Heart right ventricle (tissue), 16 donors: ENCODE data around the gene CYTH4. TPM values are rescaled to one million over a fixed set of nuclear protein-coding genes. Genes with fewer than 3 reads are reported as not detected.

Experiments used
- ATAC-seq, 8 donors: fragments of 200-7000 bp; cut with Tn5 transposase; one replicate each; pipeline ENCODE4 v1.9.1; 2020; ENCODE audit warnings: mild to moderate bottlenecking in 8 of 8, moderate library complexity in 8 of 8, moderate number of reproducible peaks in 1 of 8
- DNase-seq, 2 donors: peaks; one replicate each; pipeline ENCODE4 v3.0.0-alpha.2; 2020
- H3K27ac ChIP-seq, 10 donors: fragments of 200-600 bp; sonication (generic) in 2 of 10; one replicate each; pipeline versions ENCODE4 v1.5.0 to v1.8.0; 2020 to 2022; ENCODE audit warnings: mild to moderate bottlenecking in 3 of 10
- H3K27me3 ChIP-seq, 7 donors: fragments of 200-600 bp; one replicate each; pipeline ENCODE4 v1.8.0; 2021 to 2022; ENCODE audit warnings: mild to moderate bottlenecking in 2 of 7
- H3K36me3 ChIP-seq, 9 donors: fragments of 200-600 bp; sonication (generic) in 1 of 9; one replicate each; pipeline versions ENCODE4 v1.5.0 to v1.8.0; 2020 to 2022; ENCODE audit warnings: mild to moderate bottlenecking in 2 of 9
- H3K4me1 ChIP-seq, 9 donors: fragments of 200-600 bp; sonication (generic) in 1 of 9; one replicate each; pipeline versions ENCODE4 v1.5.0 to v1.8.0; 2020 to 2022; ENCODE audit warnings: mild to moderate bottlenecking in 4 of 9
- H3K4me3 ChIP-seq, 10 donors: fragments of 200-600 bp; sonication (generic) in 2 of 10; one replicate each; pipeline versions ENCODE4 v1.5.0 to v1.8.0; 2020 to 2022; ENCODE audit warnings: mild to moderate bottlenecking in 7 of 10, moderate library complexity in 2 of 10
- H3K9me3 ChIP-seq, 11 donors: fragments of 200-600 bp in 10 of 11; sonication (generic) in 2 of 11; one replicate each; pipeline versions ENCODE4 v1.5.0 to v1.8.0; 2013 to 2022; ENCODE audit warnings: mild to moderate bottlenecking in 2 of 11, control low read depth in 1 of 11, moderate library complexity in 1 of 11
- WGBS, 2 donors: extraction: QIAGEN DNeasy Blood & Tissue Kit; methylation state at CpG; one replicate each; pipeline ENCODE4 v1.1.7; 2013; ENCODE audit warnings: inconsistent platforms in 1 of 2; 5-methylcytosine and 5-hydroxymethylcytosine counted together
- intact Hi-C, 10 donors: fragments of 100-400 bp; cut with DNase I; formaldehyde crosslinking; loops; one replicate each; pipeline versions ENCODE4 v1.11.1 to v1.14.2; 2022
- polyA plus RNA-seq, 2 donors: library from polyadenylated mRNA; stranded (reverse); fragments of 200-250 nt; gene quantifications; one replicate each; pipeline ENCODE4 v1.2.3, GENCODE V29; 2013
- total RNA-seq, 10 donors: library from RNA; stranded (reverse); fragmentation: NEBNext Ultra II Directional in 3 of 10; extraction: Animal tissue kit (Norgen Biotek cat#: 25700) in 3 of 10; gene quantifications; one replicate each; pipeline versions ENCODE4 v1.2.1 to v1.2.4, GENCODE V29; 2021 to 2023
- TF ChIP-seq, protein P1 (sequence below), 9 donors: fragments of 200-600 bp; sonication (generic) in 2 of 9; IDR thresholded peaks; one replicate each; pipeline versions ENCODE4 v1.5.0 to v1.8.0; 2021 to 2022; ENCODE audit warnings: antibody characterized with exemption in 9 of 9, mild to moderate bottlenecking in 5 of 9, moderate library complexity in 1 of 9
- donor health status: Arrhythmogenic right ventricular cardiomyopathy.
- donor health status: ischemic (EF 13 %, LVEDD 7.1; RV severe dilation, severe dysfunction).
- donor health status: healthy with polysubstance abuse.
- donor health status: DM: no; HTN: yes; CAD: no.
- donor health status: DM: no; HTN: no; CAD: no.
- donor health status: ischemic (EF 25% LVEDD 6.9; RV normal size, moderate dysfunction).
- donor health status: ischemic (EF 25% LVEDD 5.7; RV mildly dilated, moderate dysfunction).
- donor health status: healthy.
- donor health status: DM: yes; HTN: yes; CAD: no.
- donor health status: Ischemic cardiomyopathy.
- donor health status: ischemic (EF 35%, LVEDD 5.7; RV mildly dilated, moderate dysfunction).
- donor health status: nonischemic (EF 11% LVEDD 7.7; RV severe dilation, severe dysfunction).
- donor health status: DM: yes; HTN: yes; CAD: no.
- donor health status: PGD.
- donor health status: ischemic (EF 29% LVEDD 5.4; RV normal size, mild dysfunction).
- donor health status: nonischemic (EF 23%, LVEDD 6.1; RV moderate dilation, normal function).

The CYTH4 gene
- total and polyA plus RNA-seq, 12 donors = 1.8 to 29.3 (median 4.3) TPM

- ATAC-seq (no peak), DNase-seq (no peak)
- H3K9me3 ChIP-seq = no peaks in the 10 kb centered on the region
- H3K27ac ChIP-seq = no peak overlapping the region
- WGBS, 2 donors = 69 to 81% methylated on average over 15 of the region's 15 CpGs
- no peak overlapping the region for H3K4me3 ChIP-seq
- TF ChIP-seq, protein P1, sequence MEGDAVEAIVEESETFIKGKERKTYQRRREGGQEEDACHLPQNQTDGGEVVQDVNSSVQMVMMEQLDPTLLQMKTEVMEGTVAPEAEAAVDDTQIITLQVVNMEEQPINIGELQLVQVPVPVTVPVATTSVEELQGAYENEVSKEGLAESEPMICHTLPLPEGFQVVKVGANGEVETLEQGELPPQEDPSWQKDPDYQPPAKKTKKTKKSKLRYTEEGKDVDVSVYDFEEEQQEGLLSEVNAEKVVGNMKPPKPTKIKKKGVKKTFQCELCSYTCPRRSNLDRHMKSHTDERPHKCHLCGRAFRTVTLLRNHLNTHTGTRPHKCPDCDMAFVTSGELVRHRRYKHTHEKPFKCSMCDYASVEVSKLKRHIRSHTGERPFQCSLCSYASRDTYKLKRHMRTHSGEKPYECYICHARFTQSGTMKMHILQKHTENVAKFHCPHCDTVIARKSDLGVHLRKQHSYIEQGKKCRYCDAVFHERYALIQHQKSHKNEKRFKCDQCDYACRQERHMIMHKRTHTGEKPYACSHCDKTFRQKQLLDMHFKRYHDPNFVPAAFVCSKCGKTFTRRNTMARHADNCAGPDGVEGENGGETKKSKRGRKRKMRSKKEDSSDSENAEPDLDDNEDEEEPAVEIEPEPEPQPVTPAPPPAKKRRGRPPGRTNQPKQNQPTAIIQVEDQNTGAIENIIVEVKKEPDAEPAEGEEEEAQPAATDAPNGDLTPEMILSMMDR (IDR thresholded peaks at IDR 0.05) = no peak
- peaks cover 0 to 13% (median 0%) of the 10 kb centered on the region in 7 donors for H3K27me3 ChIP-seq
- no peaks in the 10 kb centered on the region for H3K36me3 ChIP-seq
- peaks cover 0 to 10% (median 0%) of the 10 kb centered on the region in 9 donors for H3K4me1 ChIP-seq
- intact Hi-C loops = no loop called here
These were observed 81.1 kb downstream of the CYTH4 start for GRCh38 chr22:37363261-37363992.

Other genes starting within 250 kb of the CYTH4 start
- gene KCTD17, start 230.8 kb upstream of the CYTH4 start, total RNA-seq = 10 to 100 TPM in 7 of 10 donors, 1 to 10 TPM in 3; 6.9 to 49.2 (median 13.8) TPM
- 10 to 100 TPM; 17.6 to 17.8 TPM for gene KCTD17, start 230.8 kb upstream of the CYTH4 start, polyA plus RNA-seq
- not detected for gene TMPRSS6, start 172.8 kb upstream of the CYTH4 start, total RNA-seq
- not detected for gene TMPRSS6, start 172.8 kb upstream of the CYTH4 start, polyA plus RNA-seq
- gene IL2RB, start 132.6 kb upstream of the CYTH4 start, total RNA-seq = 10 to 100 TPM in 1 of 10 donors, 1 to 10 TPM in 3, under 1 TPM in 6; 0.19 to 10.3 (median 0.75) TPM
- under 1 TPM; 0.16 to 0.22 TPM for gene IL2RB, start 132.6 kb upstream of the CYTH4 start, polyA plus RNA-seq
- gene C1QTNF6, start 94.3 kb upstream of the CYTH4 start, total RNA-seq = 1 to 10 TPM in 8 of 10 donors, under 1 TPM in 2; 0.51 to 6.4 (median 1.4) TPM
- 1 to 10 TPM; 2.9 to 4.1 TPM for gene C1QTNF6, start 94.3 kb upstream of the CYTH4 start, polyA plus RNA-seq
- not detected for gene SSTR3, start 70.0 kb upstream of the CYTH4 start, total RNA-seq
- gene SSTR3, start 70.0 kb upstream of the CYTH4 start, polyA plus RNA-seq = not detected
- gene RAC2, start 38.2 kb upstream of the CYTH4 start, total RNA-seq = 10 to 100 TPM in 1 of 10 donors, 1 to 10 TPM in 9; 1.1 to 37.1 (median 3.5) TPM
- gene RAC2, start 38.2 kb upstream of the CYTH4 start, polyA plus RNA-seq = 1 to 10 TPM; 1.4 to 5.0 TPM
- gene ELFN2, start 145.0 kb downstream of the CYTH4 start, total RNA-seq = under 1 TPM in 6 of 10 donors, not detected in 4; 0.04 to 0.21 (median 0.05) TPM
- gene ELFN2, start 145.0 kb downstream of the CYTH4 start, polyA plus RNA-seq = under 1 TPM; under 0.01 to 0.01 TPM
- gene MFNG, start 203.9 kb downstream of the CYTH4 start, total RNA-seq = 10 to 100 TPM in 4 of 10 donors, 1 to 10 TPM in 6; 5.1 to 19.4 (median 8.5) TPM
- gene MFNG, start 203.9 kb downstream of the CYTH4 start, polyA plus RNA-seq = 10 to 100 TPM in 1 of 2 donors, 1 to 10 TPM in 1; 8.9 to 15.8 TPM
- 10 to 100 TPM in 3 of 10 donors, 1 to 10 TPM in 7; 7.4 to 12.9 (median 8.5) TPM for gene CARD10, start 236.9 kb downstream of the CYTH4 start, total RNA-seq
- 10 to 100 TPM; 14.0 to 14.8 TPM for gene CARD10, start 236.9 kb downstream of the CYTH4 start, polyA plus RNA-seq